Endometrial microvascular endothelial cells (primary cell): ENCODE data around the gene WBP4. TPM values are rescaled to one million over a fixed set of nuclear protein-coding genes. Genes with fewer than 3 reads are reported as not detected.

Experiments
- total RNA-seq: library from RNA; depleted of rRNA; stranded (reverse); fragments of >200 nt; gene quantifications from one replicate; pipeline ENCODE4 v1.2.3, GENCODE V29; 2015; ENCODE audit errors: inconsistent ontology term

WBP4 gene
- total RNA-seq, 1 donor from 2014 or later = 7.2 TPM

Other genes with a start within 250 kb of the WBP4 start
- 61.0 TPM for gene ELF1, start 42.2 kb upstream of the WBP4 start, total RNA-seq
- 8.8 TPM for gene KBTBD6, start 71.3 kb downstream of the WBP4 start, total RNA-seq
- gene KBTBD7, start 133.1 kb downstream of the WBP4 start, total RNA-seq = 1.5 TPM
- gene MTRF1, start 202.1 kb downstream of the WBP4 start, total RNA-seq = 10.7 TPM
- gene NAA16, start 249.8 kb downstream of the WBP4 start, total RNA-seq = 11.5 TPM